ENCODE results near the gene NHLRC1. TPM values are rescaled to one million over a fixed set of nuclear protein-coding genes. Genes with fewer than 3 reads are reported as not detected.

The NHLRC1 gene
- total and polyA plus RNA-seq, 4 donors: 0.97 to 4.3 (median 2.2) TPM

- Histone ChIP-seq H3K4me3 (no peak overlapping the region), H3K4me1 (ENCODE audit: control insufficient read depth in 5 of 5, insufficient read depth in 5 of 5, low read length in 5 of 5) (peaks cover 0 to 3% (median 0%) of the 10 kb centered on the region in 5 donors), H3K27ac (ENCODE audit: low read depth in 1 of 2, low read length in 1 of 2) (no peak overlapping the region), H3K27me3 (ENCODE audit: control insufficient read depth in 3 of 3, insufficient read depth in 3 of 3, low read length in 2 of 3) (no peaks in the 10 kb centered on the region), H3K9ac (ENCODE audit: insufficient read depth in 1 of 2, low read length in 2 of 2) (no peak overlapping the region), H3K9me3 (ENCODE audit: control insufficient read depth in 4 of 4, insufficient read depth in 3 of 4, low read length in 3 of 4) (no peaks in the 10 kb centered on the region), H3K36me3 (ENCODE audit: control insufficient read depth in 4 of 4, insufficient read depth in 4 of 4, low read length in 4 of 4) (peaks cover 7 to 13% (median 9%) of the 10 kb centered on the region in 4 donors)
- no peak for TF ChIP-seq CTCF (IDR thresholded peaks at IDR 0.05; ENCODE audit: control extremely low read depth, extremely low read depth)
- WGBS, 2 donors: 89 to 95% methylated on average over 2 of the region's 2 CpGs
- DNase-seq: no peak
- ATAC-seq (ENCODE audit: insufficient read depth, low FRiP score): no peak
Measured at GRCh38 chr6:18147160-18147559, 24.7 kb upstream of the NHLRC1 start.

- no peak overlapping the region for H3K27ac ChIP-seq (ENCODE audit: low read depth in 1 of 2, low read length in 1 of 2)
- ATAC-seq (ENCODE audit: insufficient read depth, low FRiP score): no peak
- no peaks in the 10 kb centered on the region for H3K4me1 ChIP-seq (ENCODE audit: control insufficient read depth in 5 of 5, insufficient read depth in 5 of 5, low read length in 5 of 5)
- H3K9me3 ChIP-seq (ENCODE audit: control insufficient read depth in 4 of 4, insufficient read depth in 3 of 4, low read length in 3 of 4): no peaks in the 10 kb centered on the region
- H3K36me3 ChIP-seq (ENCODE audit: control insufficient read depth in 4 of 4, insufficient read depth in 4 of 4, low read length in 4 of 4): peaks cover 8 to 27% (median 13%) of the 10 kb centered on the region in 4 donors
- no peak for TF ChIP-seq CTCF (IDR thresholded peaks at IDR 0.05; ENCODE audit: control extremely low read depth, extremely low read depth)
- 95 to 100% methylated on average over 3 of the region's 3 CpGs for WGBS, 2 donors
- no peaks in the 10 kb centered on the region for H3K27me3 ChIP-seq (ENCODE audit: control insufficient read depth in 3 of 3, insufficient read depth in 3 of 3, low read length in 2 of 3)
- no peak overlapping the region for H3K4me3 ChIP-seq
- DNase-seq: no peak
- H3K9ac ChIP-seq (ENCODE audit: insufficient read depth in 1 of 2, low read length in 2 of 2): no peak overlapping the region
Measured at GRCh38 chr6:18142591-18142861, 20.0 kb upstream of the NHLRC1 start.

GRCh38 chr6:18141805-18142590 lies 19.5 kb upstream of the NHLRC1 start:
- 79 to 90% methylated on average over 13 of the region's 13 CpGs for WGBS, 2 donors
- H3K4me3 ChIP-seq: no peak overlapping the region
- no peak overlapping the region for H3K27ac ChIP-seq (ENCODE audit: low read depth in 1 of 2, low read length in 1 of 2)
- no peak overlapping the region for H3K9ac ChIP-seq (ENCODE audit: insufficient read depth in 1 of 2, low read length in 2 of 2)
- H3K36me3 ChIP-seq (ENCODE audit: control insufficient read depth in 4 of 4, insufficient read depth in 4 of 4, low read length in 4 of 4): peaks cover 8 to 27% (median 13%) of the 10 kb centered on the region in 4 donors
- H3K4me1 ChIP-seq (ENCODE audit: control insufficient read depth in 5 of 5, insufficient read depth in 5 of 5, low read length in 5 of 5): no peaks in the 10 kb centered on the region
- DNase-seq: no peak
- no peaks in the 10 kb centered on the region for H3K27me3 ChIP-seq (ENCODE audit: control insufficient read depth in 3 of 3, insufficient read depth in 3 of 3, low read length in 2 of 3)
- no peak for ATAC-seq (ENCODE audit: insufficient read depth, low FRiP score)
- TF ChIP-seq CTCF (IDR thresholded peaks at IDR 0.05; ENCODE audit: control extremely low read depth, extremely low read depth): no peak
- no peaks in the 10 kb centered on the region for H3K9me3 ChIP-seq (ENCODE audit: control insufficient read depth in 4 of 4, insufficient read depth in 3 of 4, low read length in 3 of 4)

All from lung (tissue), 12 donors.